Left lung (tissue), 10 donors: Measurements from ENCODE around the gene CTSH. TPM values are rescaled to one million over a fixed set of nuclear protein-coding genes. Genes with fewer than 3 reads are reported as not detected.

Experiments
- ATAC-seq: fragments of 200-7000 bp; cut with Tn5 transposase; one replicate; pipeline ENCODE4 v1.9.1; 2020; ENCODE audit warnings: moderate library complexity
- DNase-seq, 4 donors: peaks; one replicate each; pipeline ENCODE4 v3.0.0-alpha.2; 2013 to 2020
- H3K27ac ChIP-seq, 2 donors: fragments of 200-600 bp; sonication (generic) in 1 of 2; one replicate each; pipeline versions ENCODE4 v1.5.0 to v1.8.0; 2020 to 2021
- H3K27me3 ChIP-seq, 2 donors: fragments of 200-600 bp; sonication (generic) in 1 of 2; one replicate each; pipeline versions ENCODE4 v1.5.0 to v1.8.0; 2020 to 2021
- H3K36me3 ChIP-seq, 2 donors: fragments of 200-600 bp; sonication (generic) in 1 of 2; one replicate each; pipeline versions ENCODE4 v1.5.0 to v1.8.0; 2020 to 2021
- H3K4me1 ChIP-seq, 2 donors: fragments of 200-600 bp; one replicate each; pipeline ENCODE4 v1.8.0; 2021
- H3K4me3 ChIP-seq, 2 donors: fragments of 200-600 bp; sonication (generic) in 1 of 2; one replicate each; pipeline versions ENCODE4 v1.5.0 to v1.8.0; 2020 to 2021; ENCODE audit warnings: mild to moderate bottlenecking in 1 of 2
- H3K9me3 ChIP-seq, 2 donors: fragments of 200-600 bp; sonication (generic) in 1 of 2; one replicate each; pipeline versions ENCODE4 v1.5.0 to v1.8.0; 2020 to 2021
- intact Hi-C, 2 donors: fragments of 100-400 bp; cut with DNase I; formaldehyde crosslinking; loops; one replicate each; pipeline versions ENCODE4 v1.11.2 to v1.14.2; 2022
- polyA plus RNA-seq, 6 donors: library from polyadenylated mRNA; unstranded; fragments of 120-200 nt; gene quantifications; one replicate each; pipeline ENCODE4 v1.2.1, GENCODE V29; 2013; ENCODE audit not compliant: insufficient read length in 6 of 6
- total RNA-seq, 2 donors: library from RNA; stranded (reverse); fragmentation: NEBNext Ultra II Directional; extraction: Animal tissue kit (Norgen Biotek cat#: 25700); gene quantifications; one replicate each; pipeline ENCODE4 v1.2.1, GENCODE V29; 2021
- TF ChIP-seq, protein P1 (sequence below), 2 donors: fragments of 200-600 bp; sonication (generic) in 1 of 2; IDR thresholded peaks; one replicate each; pipeline versions ENCODE4 v1.5.0 to v1.8.0; 2021; ENCODE audit warnings: antibody characterized with exemption in 2 of 2
- donor health status: DM: no; HTN: yes; CAD: no.
- donor health status: DM: no; HTN: no; CAD: no.

The CTSH gene
- total and polyA plus RNA-seq, 8 donors = 97.5 to 1,298 (median 234) TPM

DNA sequence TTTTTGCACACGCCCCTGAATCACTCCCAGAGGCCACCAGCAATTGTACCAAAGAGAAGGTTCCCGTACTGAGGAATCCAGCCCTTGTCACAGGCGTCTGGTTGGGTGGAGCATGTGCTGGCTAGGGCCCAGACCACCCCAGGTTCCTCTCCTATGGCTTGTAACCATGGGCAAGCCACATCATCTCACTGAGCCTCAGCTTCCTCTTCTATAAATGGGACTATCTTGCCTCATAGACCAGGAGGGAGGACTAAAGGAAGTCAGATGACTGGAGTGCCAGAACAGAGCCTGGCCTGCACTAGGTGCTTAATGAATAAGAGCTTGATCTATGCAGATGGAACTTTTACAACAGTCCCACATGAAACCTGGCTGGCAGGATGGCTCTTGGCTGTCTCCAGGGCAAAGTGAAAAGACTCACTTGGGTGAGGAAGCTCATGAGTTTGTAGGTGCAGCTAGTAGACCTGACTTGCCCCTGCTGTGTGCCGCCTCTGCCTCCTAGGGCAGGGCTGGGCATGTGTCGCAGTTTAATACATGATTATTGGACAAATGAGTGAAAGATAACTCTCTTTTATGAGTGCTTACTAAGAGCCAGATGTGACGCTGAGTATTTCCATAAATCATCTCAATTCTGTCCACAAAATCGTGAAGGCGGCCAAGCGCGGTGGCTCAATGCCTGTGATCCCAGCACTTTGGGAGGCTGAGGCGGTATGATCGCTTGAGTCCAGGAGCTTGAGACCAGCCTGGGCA lies 29.3 kb downstream of the CTSH start:
- TF ChIP-seq, protein P1, sequence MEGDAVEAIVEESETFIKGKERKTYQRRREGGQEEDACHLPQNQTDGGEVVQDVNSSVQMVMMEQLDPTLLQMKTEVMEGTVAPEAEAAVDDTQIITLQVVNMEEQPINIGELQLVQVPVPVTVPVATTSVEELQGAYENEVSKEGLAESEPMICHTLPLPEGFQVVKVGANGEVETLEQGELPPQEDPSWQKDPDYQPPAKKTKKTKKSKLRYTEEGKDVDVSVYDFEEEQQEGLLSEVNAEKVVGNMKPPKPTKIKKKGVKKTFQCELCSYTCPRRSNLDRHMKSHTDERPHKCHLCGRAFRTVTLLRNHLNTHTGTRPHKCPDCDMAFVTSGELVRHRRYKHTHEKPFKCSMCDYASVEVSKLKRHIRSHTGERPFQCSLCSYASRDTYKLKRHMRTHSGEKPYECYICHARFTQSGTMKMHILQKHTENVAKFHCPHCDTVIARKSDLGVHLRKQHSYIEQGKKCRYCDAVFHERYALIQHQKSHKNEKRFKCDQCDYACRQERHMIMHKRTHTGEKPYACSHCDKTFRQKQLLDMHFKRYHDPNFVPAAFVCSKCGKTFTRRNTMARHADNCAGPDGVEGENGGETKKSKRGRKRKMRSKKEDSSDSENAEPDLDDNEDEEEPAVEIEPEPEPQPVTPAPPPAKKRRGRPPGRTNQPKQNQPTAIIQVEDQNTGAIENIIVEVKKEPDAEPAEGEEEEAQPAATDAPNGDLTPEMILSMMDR (IDR thresholded peaks at IDR 0.05) = no peak
- H3K4me3 ChIP-seq = no peak overlapping the region
- DNase-seq (peak in 2 of 4 donors; percentile 74 to 86), ATAC-seq (peak; percentile 61)
- intact Hi-C loops = no loop called here
- H3K27me3 ChIP-seq = no peaks in the 10 kb centered on the region
- peaks cover 0 to 62% of the 10 kb centered on the region in 2 donors for H3K36me3 ChIP-seq
- H3K9me3 ChIP-seq = no peaks in the 10 kb centered on the region
- H3K4me1 ChIP-seq = peaks cover 12 to 73% of the 10 kb centered on the region in 2 donors
- peak overlapping the region; percentile 37 to 73 for H3K27ac ChIP-seq

DNA sequence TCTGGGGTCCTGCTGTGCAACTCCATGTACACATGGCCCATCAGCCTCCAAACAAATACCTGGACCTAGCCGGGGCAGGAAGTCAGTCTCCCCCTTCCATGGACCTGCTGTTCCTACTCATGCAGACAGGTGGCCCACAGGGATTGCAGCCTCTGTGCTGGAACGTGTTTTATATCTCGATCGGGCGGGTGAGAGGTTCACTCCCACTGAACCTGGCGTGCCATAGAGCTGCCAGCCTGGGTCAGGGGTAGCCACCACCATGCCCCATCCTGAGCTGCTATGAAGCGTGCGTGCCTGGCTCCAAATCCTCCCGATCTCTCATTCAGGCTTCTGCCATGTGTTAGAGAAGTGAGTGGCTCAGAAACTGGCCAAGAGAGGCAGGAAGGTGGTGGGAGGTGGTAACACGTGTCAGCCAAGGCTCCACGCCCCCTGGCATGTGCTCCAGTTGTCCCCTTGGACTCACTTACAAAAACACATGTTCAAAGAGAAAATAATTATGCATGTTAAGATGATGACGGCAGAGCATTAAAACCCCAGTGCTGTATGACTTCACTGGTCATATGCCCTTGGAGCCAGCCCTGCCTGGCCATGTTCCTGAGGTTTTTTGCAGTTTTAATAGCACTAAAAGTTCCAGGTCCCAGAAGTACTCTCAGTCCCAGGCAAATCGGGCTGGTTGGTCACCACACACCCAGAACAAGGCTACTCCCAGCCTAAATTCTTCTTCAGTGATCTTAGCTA lies 30.6 kb downstream of the CTSH start:
- ATAC-seq = peak; percentile 49
- TF ChIP-seq, protein P1 (IDR thresholded peaks at IDR 0.05) = peak in 1 of 2 donors; percentile 37
- Histone ChIP-seq H3K27me3 (no peaks in the 10 kb centered on the region), H3K4me3 (no peak overlapping the region), H3K9me3 (no peaks in the 10 kb centered on the region), H3K36me3 (peaks cover 0 to 60% of the 10 kb centered on the region in 2 donors), H3K27ac (peak overlapping the region; percentile 4 to 73), H3K4me1 (peaks cover 12 to 85% of the 10 kb centered on the region in 2 donors)
- intact Hi-C loops = no loop called here
- DNase-seq = no peak

DNA sequence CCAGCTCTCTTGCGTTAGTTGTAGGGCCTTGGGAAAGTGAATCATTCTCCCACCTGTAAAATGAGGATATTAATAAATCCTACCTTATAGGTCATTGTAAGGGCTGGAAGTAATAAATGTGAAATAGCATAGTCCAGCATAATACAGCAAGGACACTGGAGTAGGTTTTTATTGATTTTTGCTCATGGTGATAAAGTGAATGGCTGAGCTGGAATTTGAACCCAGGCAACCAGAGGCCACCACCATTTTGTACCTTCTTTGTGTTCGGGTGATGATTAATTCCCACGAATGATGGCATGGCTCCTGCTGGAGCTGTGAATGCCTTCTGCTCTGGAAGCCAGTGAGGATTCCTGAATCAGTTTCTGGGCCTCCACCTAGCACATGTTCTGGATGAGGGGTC lies 31.8 kb downstream of the CTSH start:
- H3K27me3 ChIP-seq = no peaks in the 10 kb centered on the region
- DNase-seq (no peak), ATAC-seq (no peak)
- intact Hi-C loops = no loop called here
- no peaks in the 10 kb centered on the region for H3K9me3 ChIP-seq
- H3K4me3 ChIP-seq = no peak overlapping the region
- H3K4me1 ChIP-seq = peaks cover 12 to 85% of the 10 kb centered on the region in 2 donors
- H3K27ac ChIP-seq = no peak overlapping the region
- TF ChIP-seq, protein P1 (IDR thresholded peaks at IDR 0.05) = no peak
- peaks cover 0 to 61% of the 10 kb centered on the region in 2 donors for H3K36me3 ChIP-seq

DNA sequence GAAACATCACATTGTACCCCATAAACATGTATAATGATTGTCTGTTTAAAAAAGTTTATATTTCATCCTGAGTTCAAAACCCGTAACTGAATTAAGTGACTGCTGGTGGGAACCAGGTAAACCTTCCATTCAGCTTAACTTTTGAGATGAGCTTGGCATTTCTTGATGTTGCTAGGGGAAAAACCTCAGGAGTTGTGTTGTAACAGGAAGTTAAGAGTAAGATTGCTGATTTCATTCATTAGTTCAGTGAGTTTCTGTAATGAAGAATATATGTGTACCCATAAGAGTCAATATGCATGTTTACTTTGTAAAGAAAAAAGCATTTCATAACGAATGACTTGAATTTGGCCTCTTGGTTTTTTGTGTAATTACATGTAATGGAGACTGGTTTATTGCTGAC lies 32.5 kb downstream of the CTSH start:
- no peak for DNase-seq
- intact Hi-C loops = no loop called here
- ATAC-seq = no peak
- TF ChIP-seq, protein P1 (IDR thresholded peaks at IDR 0.05) = no peak
- H3K27ac ChIP-seq = no peak overlapping the region
- no peaks in the 10 kb centered on the region for H3K27me3 ChIP-seq
- no peak overlapping the region for H3K4me3 ChIP-seq
- no peaks in the 10 kb centered on the region for H3K9me3 ChIP-seq
- H3K36me3 ChIP-seq = peaks cover 0 to 68% of the 10 kb centered on the region in 2 donors
- H3K4me1 ChIP-seq = peaks cover 12 to 80% of the 10 kb centered on the region in 2 donors

DNA sequence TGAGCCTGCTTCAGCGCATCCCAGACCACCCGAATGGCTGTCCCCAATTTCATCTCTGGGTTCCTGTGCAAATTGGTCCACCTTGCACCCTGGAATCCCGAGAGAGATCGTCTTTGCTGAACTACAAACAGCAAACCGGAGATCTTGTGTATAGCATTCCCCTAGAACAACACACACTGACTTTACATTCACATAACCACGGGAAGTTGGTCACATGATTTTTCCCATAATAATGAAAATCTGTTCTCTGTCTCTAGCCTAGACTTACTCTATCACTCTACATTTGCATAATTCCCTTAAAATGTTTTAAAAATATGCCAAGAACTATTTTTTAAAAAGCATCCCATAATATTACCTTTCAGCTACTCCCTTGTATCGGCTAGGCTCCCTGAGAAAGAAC lies 34.6 kb downstream of the CTSH start:
- DNase-seq (no peak), ATAC-seq (no peak)
- Histone ChIP-seq H3K4me3 (no peak overlapping the region), H3K27me3 (no peaks in the 10 kb centered on the region), H3K27ac (peak overlapping the region in 1 of 2 donors; percentile 49), H3K4me1 (peaks cover 6 to 74% of the 10 kb centered on the region in 2 donors), H3K36me3 (peaks cover 0 to 88% of the 10 kb centered on the region in 2 donors), H3K9me3 (no peaks in the 10 kb centered on the region)
- intact Hi-C loops = no loop called here
- TF ChIP-seq, protein P1 (IDR thresholded peaks at IDR 0.05) = no peak
